ENCODE measurements around the gene CPSF4L.
A peak's percentile ranks its signal among the peaks of the same experiment; 100 is the strongest.

Gene CPSF4L

DNA sequence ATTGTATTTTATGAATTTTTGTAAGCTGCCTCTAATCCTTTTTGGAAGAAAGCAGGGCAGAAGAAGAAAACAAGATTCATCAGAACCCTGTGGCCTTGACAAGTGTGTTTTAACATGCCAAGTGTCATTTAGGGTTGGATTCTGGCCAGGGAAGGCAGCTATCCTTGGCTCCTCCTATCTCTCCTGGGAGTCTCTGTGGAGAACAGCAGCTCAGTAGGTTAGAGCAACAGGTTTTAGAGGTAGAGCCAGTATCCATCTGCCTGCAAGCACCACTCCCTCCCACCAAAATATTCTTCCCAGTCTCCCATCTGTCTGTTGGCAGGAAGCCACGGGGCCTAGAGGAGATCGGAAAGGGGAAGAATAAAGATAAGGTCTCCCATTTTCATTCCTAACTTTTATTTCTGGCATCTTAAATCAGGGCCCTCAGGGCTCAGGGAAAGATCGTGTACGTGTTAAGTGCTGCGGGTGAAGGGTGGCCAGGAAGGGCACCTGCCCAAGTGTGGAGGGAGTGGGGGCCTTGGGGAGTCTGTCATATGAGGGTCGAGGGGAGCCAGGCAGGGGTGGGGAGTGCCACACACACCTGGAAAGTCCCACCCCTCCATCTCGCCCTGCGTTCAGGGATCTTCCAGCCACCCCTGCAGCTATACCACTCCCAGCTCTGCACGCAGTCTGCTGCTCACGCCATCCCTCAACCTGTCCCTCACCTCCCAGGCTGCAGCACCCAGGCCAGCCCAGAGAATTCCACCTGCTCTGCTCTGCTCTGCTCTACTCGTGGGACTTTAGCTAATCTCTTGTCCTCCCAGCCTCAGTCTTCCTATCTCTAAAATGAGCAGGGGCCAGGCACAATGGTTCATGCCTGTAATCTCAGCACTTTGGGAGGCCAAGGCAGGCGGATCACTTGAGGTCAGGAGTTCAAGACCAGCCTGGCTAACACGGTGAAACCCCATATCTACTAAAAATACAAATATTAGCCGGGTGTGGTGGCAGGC is 17.1 kb upstream of the CPSF4L start:
- no peaks in the 10 kb centered on the region; the same call in 1 of the 2 replicates for H3K36me3 ChIP-seq (ENCODE audit: control insufficient read depth, insufficient read depth, low read length)
- no peak for DNase-seq (ENCODE audit: extremely low read depth, insufficient read length)
- no peaks in the 10 kb centered on the region for H3K27me3 ChIP-seq (replicated peaks; ENCODE audit: control insufficient read depth, insufficient read depth, low read length)
- TF ChIP-seq, protein P1, sequence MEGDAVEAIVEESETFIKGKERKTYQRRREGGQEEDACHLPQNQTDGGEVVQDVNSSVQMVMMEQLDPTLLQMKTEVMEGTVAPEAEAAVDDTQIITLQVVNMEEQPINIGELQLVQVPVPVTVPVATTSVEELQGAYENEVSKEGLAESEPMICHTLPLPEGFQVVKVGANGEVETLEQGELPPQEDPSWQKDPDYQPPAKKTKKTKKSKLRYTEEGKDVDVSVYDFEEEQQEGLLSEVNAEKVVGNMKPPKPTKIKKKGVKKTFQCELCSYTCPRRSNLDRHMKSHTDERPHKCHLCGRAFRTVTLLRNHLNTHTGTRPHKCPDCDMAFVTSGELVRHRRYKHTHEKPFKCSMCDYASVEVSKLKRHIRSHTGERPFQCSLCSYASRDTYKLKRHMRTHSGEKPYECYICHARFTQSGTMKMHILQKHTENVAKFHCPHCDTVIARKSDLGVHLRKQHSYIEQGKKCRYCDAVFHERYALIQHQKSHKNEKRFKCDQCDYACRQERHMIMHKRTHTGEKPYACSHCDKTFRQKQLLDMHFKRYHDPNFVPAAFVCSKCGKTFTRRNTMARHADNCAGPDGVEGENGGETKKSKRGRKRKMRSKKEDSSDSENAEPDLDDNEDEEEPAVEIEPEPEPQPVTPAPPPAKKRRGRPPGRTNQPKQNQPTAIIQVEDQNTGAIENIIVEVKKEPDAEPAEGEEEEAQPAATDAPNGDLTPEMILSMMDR (IDR thresholded peaks at IDR 0.05; ENCODE audit: insufficient read depth, low read length, poor library complexity, severe bottlenecking), result no peak
- H3K4me3 ChIP-seq (replicated peaks; ENCODE audit: low read depth, low read length), result no peak overlapping the region

DNA sequence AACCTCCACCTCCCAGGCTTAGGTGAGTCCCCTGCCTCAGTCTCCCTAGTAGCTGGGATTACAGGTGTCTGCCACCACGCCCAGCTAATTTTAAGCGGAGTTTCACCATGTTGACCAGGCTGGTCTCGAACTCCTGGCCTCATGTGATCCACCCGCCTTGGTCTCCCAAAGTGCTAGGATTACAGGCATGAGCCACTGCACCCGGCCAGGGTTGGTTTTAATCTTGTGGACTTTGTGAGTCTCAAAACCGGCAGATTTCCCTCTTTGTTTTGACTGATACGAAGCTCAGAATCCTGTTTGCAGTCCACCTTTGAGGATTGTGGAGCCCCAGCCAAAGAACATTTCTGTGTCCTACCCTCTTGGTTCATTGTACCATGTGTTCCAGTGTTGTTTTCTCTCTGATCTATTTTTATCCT is 16.4 kb upstream of the CPSF4L start:
- Histone ChIP-seq H3K36me3 (ENCODE audit: control insufficient read depth, insufficient read depth, low read length) (no peaks in the 10 kb centered on the region; the same call in 1 of the 2 replicates), H3K4me3 (replicated peaks; ENCODE audit: low read depth, low read length) (no peak overlapping the region), H3K27me3 (replicated peaks; ENCODE audit: control insufficient read depth, insufficient read depth, low read length) (no peaks in the 10 kb centered on the region)
- TF ChIP-seq, protein P1 (IDR thresholded peaks at IDR 0.05; ENCODE audit: insufficient read depth, low read length, poor library complexity, severe bottlenecking), result no peak
- no peak for DNase-seq (ENCODE audit: extremely low read depth, insufficient read length)

DNA sequence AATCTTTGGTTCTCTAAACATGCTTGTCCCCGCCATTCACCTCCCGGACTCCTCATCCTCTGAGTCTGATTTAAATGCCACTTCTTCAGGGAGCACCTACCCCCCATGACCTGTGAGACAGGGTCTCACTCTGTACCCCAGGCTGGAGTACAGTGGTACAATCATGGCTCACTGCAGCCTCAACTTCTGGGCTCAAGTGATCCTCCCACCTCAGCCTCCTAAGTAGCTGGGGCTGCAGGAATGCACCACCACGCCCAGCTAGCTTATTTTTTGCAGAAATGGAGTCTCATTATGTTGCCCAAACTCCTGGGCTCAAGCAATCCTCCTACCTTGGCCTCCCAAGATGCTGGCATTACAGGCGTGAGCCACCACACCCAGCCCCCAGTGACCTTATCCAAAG is 12.8 kb upstream of the CPSF4L start:
- DNase-seq (ENCODE audit: extremely low read depth, insufficient read length), result no peak
- TF ChIP-seq, protein P1 (IDR thresholded peaks at IDR 0.05; ENCODE audit: insufficient read depth, low read length, poor library complexity, severe bottlenecking), result no peak
- Histone ChIP-seq H3K27me3 (replicated peaks; ENCODE audit: control insufficient read depth, insufficient read depth, low read length) (no peaks in the 10 kb centered on the region), H3K4me3 (replicated peaks; ENCODE audit: low read depth, low read length) (no peak overlapping the region), H3K36me3 (ENCODE audit: control insufficient read depth, insufficient read depth, low read length) (no peaks in the 10 kb centered on the region)

DNA sequence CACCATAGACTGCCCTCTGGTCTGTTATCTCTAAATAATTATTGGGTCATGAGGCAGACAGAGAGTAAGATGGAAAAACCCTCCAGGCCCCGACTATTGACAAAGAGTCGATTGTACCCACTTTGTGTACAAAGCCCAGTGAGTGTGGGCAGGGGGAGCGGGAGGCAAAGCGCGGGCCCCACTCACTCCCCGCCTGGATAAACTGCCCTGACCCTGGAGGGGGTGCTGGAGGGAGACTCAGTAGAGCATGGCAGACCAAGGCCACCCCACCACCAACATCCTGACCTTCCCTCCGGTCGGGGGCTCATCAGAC is 11.2 kb upstream of the CPSF4L start:
- Histone ChIP-seq H3K36me3 (ENCODE audit: control insufficient read depth, insufficient read depth, low read length) (no peaks in the 10 kb centered on the region), H3K27me3 (replicated peaks; ENCODE audit: control insufficient read depth, insufficient read depth, low read length) (no peaks in the 10 kb centered on the region), H3K4me3 (replicated peaks; ENCODE audit: low read depth, low read length) (no peak overlapping the region)
- no peak for DNase-seq (ENCODE audit: extremely low read depth, insufficient read length)
- TF ChIP-seq, protein P1 (IDR thresholded peaks at IDR 0.05; ENCODE audit: insufficient read depth, low read length, poor library complexity, severe bottlenecking), result no peak

DNA sequence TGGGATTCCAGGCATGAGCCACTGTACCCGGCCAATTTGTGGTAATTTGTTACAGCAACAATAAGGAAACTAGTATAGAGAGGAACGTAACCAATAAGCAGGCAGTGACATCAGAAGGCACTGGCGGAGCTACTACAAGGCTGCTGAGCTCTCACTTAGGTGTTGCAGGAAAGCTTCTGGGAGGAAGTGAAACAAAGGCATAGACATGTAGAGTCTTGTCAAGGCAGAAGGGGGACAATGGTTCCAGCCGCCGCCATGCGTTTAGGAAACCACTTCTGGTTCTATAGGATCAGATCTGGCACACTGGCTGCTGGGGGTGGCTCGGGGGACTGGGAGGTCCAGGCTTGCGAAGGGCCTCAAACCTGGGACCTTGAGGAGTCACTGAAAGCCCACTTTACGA is 9.4 kb upstream of the CPSF4L start:
- Histone ChIP-seq H3K36me3 (ENCODE audit: control insufficient read depth, insufficient read depth, low read length) (no peaks in the 10 kb centered on the region), H3K27me3 (replicated peaks; ENCODE audit: control insufficient read depth, insufficient read depth, low read length) (no peaks in the 10 kb centered on the region), H3K4me3 (replicated peaks; ENCODE audit: low read depth, low read length) (no peak overlapping the region)
- DNase-seq (ENCODE audit: extremely low read depth, insufficient read length), result peak; percentile 72
- TF ChIP-seq, protein P1 (IDR thresholded peaks at IDR 0.05; ENCODE audit: insufficient read depth, low read length, poor library complexity, severe bottlenecking), result no peak
